GM21619 (cell line): ENCODE measurements around the gene TRIM28.
"Not testable (repeated sequence)": the region's sequence is repeated elsewhere in the genome, so short reads cannot be mapped to it uniquely, and the experiment has no call there.

Experiments used
- ATAC-seq: cut with Tn5 transposase; IDR thresholded peaks from one replicate; pipeline ENCODE4 v1.9.1; 2021; ENCODE audit not compliant: unreplicated experiment

Gene TRIM28

DNA sequence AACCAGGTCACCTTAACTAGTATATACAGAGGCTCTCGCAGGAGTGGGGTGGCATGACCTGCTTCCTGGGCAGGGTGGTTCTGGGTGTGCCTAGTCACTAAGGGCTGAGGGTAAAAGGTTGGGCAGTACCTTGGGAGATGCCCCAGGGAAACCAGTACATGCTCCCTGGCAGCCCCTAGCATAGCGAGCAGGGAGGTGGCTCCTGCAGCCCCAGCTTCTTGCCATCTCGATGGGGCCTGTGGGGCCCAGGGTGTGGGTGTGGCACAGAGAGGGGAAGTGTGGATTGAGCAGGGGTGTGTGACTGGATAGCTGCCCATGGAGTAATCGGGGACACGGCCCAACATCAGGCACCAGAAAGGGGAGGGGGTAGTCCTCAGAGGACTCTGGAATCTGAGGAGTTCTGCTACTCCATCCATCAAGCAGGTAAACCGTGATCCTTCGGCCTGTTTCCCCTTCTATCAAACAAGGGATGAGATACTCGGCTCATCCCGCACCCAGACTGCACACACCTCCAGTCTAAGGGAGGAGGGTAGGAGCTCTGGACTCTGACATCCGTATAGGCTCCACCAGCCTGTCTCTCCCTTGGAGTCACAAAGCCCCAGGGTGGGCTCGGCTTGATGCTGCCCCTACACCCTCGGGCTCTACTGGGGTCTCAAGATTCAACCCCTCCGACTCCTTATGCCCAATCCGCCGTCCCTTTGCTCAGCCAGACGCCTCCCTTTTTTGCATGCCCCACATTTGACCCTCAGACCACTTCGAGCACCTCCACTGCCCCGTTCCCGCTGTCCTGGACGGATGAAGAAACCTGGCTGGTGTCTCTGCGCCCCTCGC is 25.4 kb upstream of the TRIM28 start:
- ATAC-seq: no peak

- peak; percentile 6 for ATAC-seq
Observed at GRCh38 chr19:58519087-58519354, 24.8 kb upstream of the TRIM28 start.

GRCh38 chr19:58519355-58520256 is 24.3 kb upstream of the TRIM28 start, which contains the start of gene ZBTB45:
TSS of gene ZBTB45 (minus strand) at chr19:58519810. CDS start at chr19:58517673, 2,137 bp downstream.
- peak; percentile 79 for ATAC-seq

DNA sequence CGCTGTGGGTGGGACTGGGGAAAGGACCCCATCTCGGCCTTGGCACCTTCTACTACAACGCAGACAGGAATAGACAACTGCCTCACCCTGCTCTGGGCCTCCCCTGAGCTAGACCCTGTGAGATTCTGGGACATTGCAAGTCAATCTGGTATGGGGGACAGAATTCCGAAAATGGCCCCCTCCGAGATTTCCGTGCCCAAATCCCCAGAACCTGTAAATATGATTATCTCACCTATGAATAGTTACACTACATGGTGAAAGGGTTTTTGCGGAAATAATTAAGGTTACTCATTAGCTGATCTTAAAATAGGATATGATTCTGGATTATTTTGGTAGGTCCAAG is 23.6 kb upstream of the TRIM28 start:
- no peak for ATAC-seq

DNA sequence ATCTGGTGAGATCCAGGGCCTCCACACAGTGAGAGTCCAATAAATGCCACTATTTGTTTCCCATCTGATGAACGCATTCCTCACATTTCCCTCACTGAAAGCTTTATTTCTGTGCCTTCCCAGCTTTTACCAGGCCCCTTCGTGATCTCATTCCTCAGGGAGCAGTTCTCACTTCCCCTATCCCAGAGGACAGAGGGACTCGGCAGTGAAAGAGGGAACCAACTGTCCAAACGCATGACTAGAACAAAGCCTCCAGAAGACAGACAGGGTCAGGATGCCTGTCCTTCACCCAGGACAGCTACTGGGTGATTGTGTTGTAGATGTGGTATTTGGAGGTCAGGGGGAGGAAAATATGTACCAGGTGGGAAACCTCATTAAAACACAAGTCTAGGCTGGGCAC is 22.2 kb upstream of the TRIM28 start:
- no peak for ATAC-seq

- ATAC-seq: no peak
Observed at GRCh38 chr19:58522709-58523108, 21.2 kb upstream of the TRIM28 start.

DNA sequence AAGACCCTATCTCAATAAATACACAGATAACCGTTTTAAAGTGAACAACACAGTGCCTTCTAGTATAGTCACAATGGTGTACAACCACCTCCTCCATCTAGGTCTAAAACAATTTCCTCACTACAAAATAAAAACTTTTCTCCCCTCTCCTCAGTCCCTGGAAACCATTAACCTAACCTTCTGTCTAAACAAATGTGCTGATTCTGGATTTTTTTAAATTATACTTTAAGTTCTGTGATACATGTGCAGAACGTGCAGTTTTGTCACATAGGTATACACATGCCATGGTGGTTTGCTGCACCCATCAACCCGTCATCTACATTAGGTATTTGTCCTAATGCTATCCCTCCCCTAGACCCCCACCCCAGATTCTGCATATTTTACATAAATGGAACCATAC is 14.5 kb upstream of the TRIM28 start:
- no peak for ATAC-seq

- ATAC-seq: no peak
Observed at GRCh38 chr19:58531034-58531840, 12.6 kb upstream of the TRIM28 start.

GRCh38 chr19:58535857-58536256 is 8.0 kb upstream of the TRIM28 start:
- no peak for ATAC-seq

DNA sequence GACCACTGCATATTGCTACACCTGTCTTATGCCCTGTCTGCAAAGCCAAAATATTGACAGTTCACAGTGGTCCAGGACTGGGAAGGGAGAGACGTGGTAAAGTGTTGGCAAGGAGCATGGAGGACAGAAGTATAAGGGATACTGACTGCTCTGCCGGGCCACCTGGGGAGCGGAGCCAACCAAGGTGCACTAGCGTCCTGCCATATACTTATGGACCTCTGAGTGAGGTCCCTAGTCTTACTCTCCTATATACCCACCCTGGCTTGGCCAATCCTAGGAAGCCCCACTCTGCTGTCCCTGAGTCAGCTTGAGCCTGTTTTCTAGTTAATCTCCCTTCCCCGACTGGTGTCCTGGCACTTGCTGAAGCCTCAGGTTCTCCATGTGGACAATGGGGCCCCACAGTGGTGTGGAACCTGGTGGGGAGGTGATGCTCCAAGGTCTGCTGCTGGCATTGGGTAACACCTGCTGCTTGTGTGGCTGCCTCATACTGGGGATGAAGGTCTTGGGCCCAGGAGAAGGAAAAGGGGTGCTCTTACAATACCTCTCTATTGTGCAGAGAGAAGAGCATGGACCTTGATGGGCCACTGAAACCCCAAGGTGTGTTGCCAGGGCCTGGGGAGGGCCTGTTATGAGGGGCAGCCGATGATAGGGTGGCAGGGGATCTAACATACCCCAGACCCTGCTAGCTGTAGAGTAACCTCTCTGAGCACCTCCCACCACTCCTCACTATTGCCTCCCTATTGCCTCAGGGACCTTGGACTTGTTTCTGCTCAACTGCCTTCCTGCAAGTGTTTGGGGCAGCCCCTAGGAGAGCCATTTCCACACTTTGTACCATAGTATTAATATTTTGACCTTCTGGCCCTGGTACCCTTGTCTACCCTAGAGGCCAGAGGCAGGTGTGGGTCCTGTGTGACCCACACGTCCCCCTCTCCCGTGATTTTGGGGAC is 6.7 kb upstream of the TRIM28 start:
- ATAC-seq: no peak

GRCh38 chr19:58538257-58539168 is 5.4 kb upstream of the TRIM28 start:
- no peak for ATAC-seq

DNA sequence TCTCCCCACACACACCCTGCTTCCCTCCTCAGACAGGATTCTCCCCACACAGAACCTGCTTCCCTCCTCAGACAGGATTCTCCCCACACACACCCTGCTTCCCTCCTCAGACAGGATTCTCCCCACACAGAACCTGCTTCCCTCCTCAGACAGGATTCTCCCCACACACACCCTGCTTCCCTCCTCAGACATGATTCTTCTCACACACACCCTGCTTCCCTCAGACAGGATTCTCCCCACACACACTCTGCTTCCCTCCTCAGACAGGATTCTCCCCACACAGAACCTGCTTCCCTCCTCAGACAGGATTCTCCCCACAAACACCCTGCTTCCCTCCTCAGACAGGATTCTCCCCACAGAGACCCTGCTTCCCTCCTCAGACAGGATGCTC is 4.7 kb upstream of the TRIM28 start:
- ATAC-seq: not testable (repeated sequence)

GRCh38 chr19:58542641-58543372 is 1.1 kb upstream of the TRIM28 start:
- not testable (repeated sequence) for ATAC-seq

DNA sequence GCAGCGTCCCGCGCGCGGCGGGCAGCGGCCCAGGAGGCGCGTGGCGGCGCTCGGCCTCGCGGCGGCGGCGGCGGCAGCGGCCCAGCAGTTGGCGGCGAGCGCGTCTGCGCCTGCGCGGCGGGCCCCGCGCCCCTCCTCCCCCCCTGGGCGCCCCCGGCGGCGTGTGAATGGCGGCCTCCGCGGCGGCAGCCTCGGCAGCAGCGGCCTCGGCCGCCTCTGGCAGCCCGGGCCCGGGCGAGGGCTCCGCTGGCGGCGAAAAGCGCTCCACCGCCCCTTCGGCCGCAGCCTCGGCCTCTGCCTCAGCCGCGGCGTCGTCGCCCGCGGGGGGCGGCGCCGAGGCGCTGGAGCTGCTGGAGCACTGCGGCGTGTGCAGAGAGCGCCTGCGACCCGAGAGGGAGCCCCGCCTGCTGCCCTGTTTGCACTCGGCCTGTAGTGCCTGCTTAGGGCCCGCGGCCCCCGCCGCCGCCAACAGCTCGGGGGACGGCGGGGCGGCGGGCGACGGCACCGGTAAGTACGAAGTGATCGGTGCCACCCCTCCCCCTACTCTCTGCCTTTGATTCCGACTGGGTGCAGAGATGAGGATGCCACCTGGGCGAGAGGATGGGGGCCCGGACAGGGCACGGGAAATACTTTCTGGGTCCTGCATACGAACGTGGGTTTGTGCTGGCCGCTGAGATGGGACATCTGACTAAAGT is 874 bp downstream of the TRIM28 start:
- ATAC-seq: peak; percentile 34

DNA sequence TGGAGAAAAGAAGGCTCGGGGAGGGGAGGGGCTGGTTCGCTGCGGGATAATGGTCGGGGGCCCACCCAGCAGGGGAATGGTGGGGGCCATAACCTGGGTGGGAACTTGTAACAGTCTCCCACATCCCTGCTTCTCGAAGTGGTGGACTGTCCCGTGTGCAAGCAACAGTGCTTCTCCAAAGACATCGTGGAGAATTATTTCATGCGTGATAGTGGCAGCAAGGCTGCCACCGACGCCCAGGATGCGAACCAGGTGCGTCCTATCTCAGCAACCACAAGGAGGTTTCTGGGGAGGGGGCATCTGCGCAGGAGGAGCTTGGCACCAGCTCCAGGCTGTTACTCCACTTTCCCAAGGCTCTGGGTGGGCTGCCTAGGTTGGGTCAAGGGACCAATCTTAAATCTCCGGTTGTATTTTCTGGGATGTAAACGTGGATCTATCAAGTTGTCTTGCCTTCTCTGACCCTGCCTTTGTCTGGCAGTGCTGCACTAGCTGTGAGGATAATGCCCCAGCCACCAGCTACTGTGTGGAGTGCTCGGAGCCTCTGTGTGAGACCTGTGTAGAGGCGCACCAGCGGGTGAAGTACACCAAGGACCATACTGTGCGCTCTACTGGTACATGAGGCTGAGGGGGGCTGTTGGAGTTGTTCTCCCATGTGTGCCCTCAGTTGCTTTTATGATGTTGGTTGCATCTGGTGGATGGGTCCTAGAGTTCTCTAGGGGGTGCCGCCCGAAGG is 1.6 kb downstream of the TRIM28 start:
- ATAC-seq: no peak

DNA sequence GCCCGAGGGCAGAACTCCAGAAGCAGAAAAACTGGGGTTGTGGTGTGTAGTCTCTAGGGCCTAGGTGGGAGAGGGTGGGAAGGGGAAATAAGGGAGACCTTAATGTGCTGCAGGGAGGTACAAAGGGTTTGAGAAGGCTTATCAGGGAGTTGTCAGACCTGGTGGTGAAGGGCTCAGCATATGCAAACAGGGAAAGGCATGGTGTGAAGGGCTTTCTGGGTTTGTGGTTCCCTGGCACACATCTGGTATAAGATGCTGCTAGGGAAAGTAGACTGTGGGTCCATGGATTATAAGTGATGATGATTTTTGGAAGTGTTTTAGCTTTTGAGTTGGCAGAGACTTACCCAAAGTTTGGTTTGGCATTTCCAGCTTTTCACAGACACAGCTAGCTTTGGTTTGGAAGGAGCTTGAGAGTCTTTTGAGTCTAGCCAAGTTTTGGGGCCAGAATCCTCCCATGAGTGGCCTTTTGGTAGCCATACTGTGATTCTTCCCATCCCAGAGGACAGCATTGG is 2.2 kb downstream of the TRIM28 start:
- no peak for ATAC-seq
